GM23338 (cell line): ENCODE measurements around the gene SH3TC1. TPM values are rescaled to one million over a fixed set of nuclear protein-coding genes. Genes with fewer than 3 reads are reported as not detected.

Experiments used
- ATAC-seq: fragments of 200-7000 bp; cut with Tn5 transposase; 3 replicates; pipeline ENCODE4 v1.9.1; 2020
- DNase-seq: peaks from one replicate; pipeline ENCODE4 v3.0.0-alpha.2; 2015; ENCODE audit warnings: low spot score
- H2AFZ ChIP-seq: fragments of 200-600 bp; sonication (generic); 2 replicates; pipeline ENCODE4 v1.8.0; 2016; ENCODE audit warnings: antibody characterized with exemption, mild to moderate bottlenecking, moderate library complexity
- H3F3A ChIP-seq: fragments of 200-600 bp; sonication (generic); replicated peaks from 2 replicates; pipeline ENCODE4 v1.8.0; 2017; ENCODE audit warnings: antibody characterized with exemption, mixed run types, low read depth
- H3K27ac ChIP-seq: fragments of 200-600 bp; sonication (generic); 2 replicates; pipeline ENCODE4 v1.6.1; 2016; ENCODE audit warnings: low read depth
- H3K27me3 ChIP-seq: fragments of 200-600 bp; sonication (generic); 2 replicates; pipeline ENCODE4 v1.8.0; 2016; ENCODE audit warnings: mild to moderate bottlenecking, mixed run types, moderate library complexity; ENCODE audit not compliant: insufficient read depth
- H3K36me3 ChIP-seq: fragments of 200-600 bp; sonication (generic); 2 replicates; pipeline ENCODE4 v1.8.0; 2016; ENCODE audit warnings: mild to moderate bottlenecking; ENCODE audit not compliant: insufficient read depth
- H3K4me1 ChIP-seq: fragments of 200-600 bp; sonication (generic); 2 replicates; pipeline ENCODE4 v1.8.0; 2016; ENCODE audit warnings: mild to moderate bottlenecking, moderate library complexity; ENCODE audit not compliant: insufficient read depth
- H3K4me2 ChIP-seq: fragments of 200-600 bp; sonication (generic); 2 replicates; pipeline ENCODE4 v1.7.1; 2017; ENCODE audit warnings: mixed run types
- H3K4me3 ChIP-seq: fragments of 200-600 bp; sonication (generic); 2 replicates; pipeline ENCODE4 v1.6.1; 2016; ENCODE audit warnings: mixed run types
- H3K79me2 ChIP-seq: fragments of 200-600 bp; sonication (generic); replicated peaks from 2 replicates; pipeline ENCODE4 v1.8.0; 2017; ENCODE audit warnings: mild to moderate bottlenecking; ENCODE audit not compliant: insufficient read depth
- H3K9me2 ChIP-seq: fragments of 200-600 bp; sonication (generic); 2 replicates; pipeline ENCODE4 v1.8.0; 2017; ENCODE audit not compliant: insufficient read depth
- H4K20me1 ChIP-seq: fragments of 200-600 bp; sonication (generic); replicated peaks from 2 replicates; pipeline ENCODE4 v1.8.0; 2017; ENCODE audit warnings: mild to moderate bottlenecking; ENCODE audit not compliant: insufficient read depth
- H3K27ac Mint-ChIP-seq: 2 replicates; pipeline ENCODE4 v1.8.0; 2020; ENCODE audit warnings: inconsistent platforms, mild to moderate bottlenecking, moderate library complexity, mixed read lengths
- H3K27me3 Mint-ChIP-seq: 3 replicates; pipeline ENCODE4 v1.8.0; 2022; ENCODE audit warnings: low read depth, mild to moderate bottlenecking, moderate library complexity, mixed read lengths, inconsistent platforms; ENCODE audit not compliant: insufficient read depth, poor library complexity
- H3K36me3 Mint-ChIP-seq: 3 replicates; pipeline ENCODE4 v1.8.0; 2021; ENCODE audit warnings: low read depth, mild to moderate bottlenecking, inconsistent platforms, moderate library complexity, mixed read lengths
- H3K4me1 Mint-ChIP-seq: 3 replicates; pipeline ENCODE4 v1.8.0; 2020; ENCODE audit warnings: mild to moderate bottlenecking, inconsistent platforms, mixed read lengths
- H3K4me3 Mint-ChIP-seq: 3 replicates; pipeline ENCODE4 v1.8.0; 2021; ENCODE audit warnings: moderate library complexity, mild to moderate bottlenecking, inconsistent platforms, mixed read lengths
- H3K9me3 Mint-ChIP-seq: 3 replicates; pipeline ENCODE4 v1.8.0; 2020; ENCODE audit warnings: moderate library complexity, mild to moderate bottlenecking, inconsistent platforms, mixed read lengths
- CREB1 ChIP-seq: fragments of 250-450 bp; sonication (Bioruptor Pico); IDR thresholded peaks from 2 replicates; pipeline ENCODE4 v1.5.0; 2020; ENCODE audit warnings: low read depth, mild to moderate bottlenecking, moderate library complexity
- EZH2 ChIP-seq: fragments of 200-600 bp; sonication (generic); IDR thresholded peaks from one replicate; pipeline ENCODE4 v1.8.0; 2017; ENCODE audit warnings: antibody characterized with exemption, mild to moderate bottlenecking, low read depth; ENCODE audit not compliant: unreplicated experiment
- EZH2phosphoT487 ChIP-seq: fragments of 200-600 bp; sonication (generic); IDR thresholded peaks from one replicate; pipeline ENCODE4 v1.8.1; 2018; ENCODE audit warnings: antibody characterized with exemption; ENCODE audit not compliant: unreplicated experiment
- JUNB ChIP-seq: IDR thresholded peaks from one replicate; pipeline ENCODE4 v1.6.1; 2016; ENCODE audit warnings: antibody characterized with exemption; ENCODE audit not compliant: unreplicated experiment
- NANOG ChIP-seq: IDR thresholded peaks from 2 replicates; pipeline ENCODE4 v1.6.1; 2016; ENCODE audit warnings: antibody characterized with exemption, borderline replicate concordance
- POLR2AphosphoS5 ChIP-seq: IDR thresholded peaks from 2 replicates; pipeline ENCODE4 v1.6.1; 2016; ENCODE audit warnings: antibody characterized with exemption, low read depth
- STAT1 ChIP-seq: IDR thresholded peaks from one replicate; pipeline ENCODE4 v1.6.1; 2016; ENCODE audit warnings: antibody characterized with exemption; ENCODE audit not compliant: unreplicated experiment
- ZNF114 ChIP-seq: fragments of 250-450 bp; sonication (Bioruptor Pico); IDR thresholded peaks from 2 replicates; pipeline ENCODE4 v1.5.0; 2020; ENCODE audit warnings: mild to moderate bottlenecking, moderate library complexity
- ZNF331 ChIP-seq: fragments of 250-450 bp; sonication (Bioruptor Pico); IDR thresholded peaks from 2 replicates; pipeline ENCODE4 v1.5.0; 2020; ENCODE audit warnings: low read depth, mild to moderate bottlenecking, moderate library complexity
- polyA plus RNA-seq: library from polyadenylated mRNA; unstranded; fragments of >200 nt; fragmentation: Nextera tagmentation; extraction: Ambion mirVana; gene quantifications from 2 replicates; pipeline ENCODE4 v1.2.1, GENCODE V29; 2016
- total RNA-seq: library from RNA; depleted of rRNA; stranded (reverse); fragments of >200 nt; shearing (Covaris generic); gene quantifications from 2 replicates; pipeline ENCODE4 v1.2.3, GENCODE V29; 2014
- TF ChIP-seq, protein P1 (sequence below): IDR thresholded peaks from 2 replicates; pipeline ENCODE4 v1.6.1; 2016; ENCODE audit warnings: antibody characterized with exemption
- TF ChIP-seq, protein P2 (sequence below), 2 experiments: fragments of 200-600 bp in 1 of 2; sonication (generic) in 1 of 2; conservative IDR thresholded peaks; 2 replicates each; pipeline versions ENCODE4 v1.5.1 to v1.6.1; 2016 to 2017; ENCODE audit warnings: antibody characterized with exemption in 2 of 2, low read depth in 2 of 2, mild to moderate bottlenecking in 2 of 2, moderate library complexity in 1 of 2
- TF ChIP-seq, protein P3 (sequence below): fragments of 250-450 bp; sonication (Bioruptor Pico); IDR thresholded peaks from 2 replicates; pipeline ENCODE4 v1.5.0; 2020; ENCODE audit warnings: mild to moderate bottlenecking, moderate library complexity
- TF ChIP-seq, protein P4 (sequence below): IDR thresholded peaks from one replicate; pipeline ENCODE4 v1.6.1; 2018; ENCODE audit warnings: antibody characterized with exemption; ENCODE audit not compliant: unreplicated experiment

SH3TC1 gene
- total and polyA plus RNA-seq, 2 experiments from 2014 or later: 0.07 TPM; not detected in 1

DNA sequence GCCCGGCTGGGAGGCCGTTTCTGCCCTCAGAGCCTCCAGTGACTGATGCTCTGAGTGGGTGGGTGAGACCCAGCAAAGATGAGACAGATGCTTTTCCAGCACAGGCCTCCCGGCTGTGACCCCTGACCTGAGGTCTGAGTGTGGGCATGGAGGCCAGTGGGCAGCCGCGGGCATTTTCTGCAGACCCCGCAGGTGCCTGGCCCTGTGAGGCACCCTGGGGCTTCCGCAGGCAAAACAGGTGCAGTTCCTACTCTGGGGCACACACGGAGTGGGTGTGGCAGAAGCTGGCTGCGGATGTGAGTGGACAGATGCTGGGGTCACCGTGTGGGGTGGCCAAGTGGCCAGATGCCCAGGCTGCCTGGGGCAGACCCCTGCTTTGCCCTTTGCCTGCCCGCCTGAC, 85.3 kb downstream of the SH3TC1 start:
- Histone ChIP-seq H3K9me2 (no peaks in the 10 kb centered on the region), H3K4me3 (no peak overlapping the region), H4K20me1 (no peaks in the 10 kb centered on the region; the same call in 1 of the 2 replicates), H3K36me3 (no peaks in the 10 kb centered on the region), H3K27ac (no peak overlapping the region), H3F3A (no peaks in the 10 kb centered on the region), H2AFZ (no peak overlapping the region), H3K79me2 (no peaks in the 10 kb centered on the region), H3K27me3 (no peaks in the 10 kb centered on the region), H3K4me1 (no peaks in the 10 kb centered on the region), H3K4me2 (no peak overlapping the region)
- H3K36me3 Mint-ChIP-seq: no peaks in the 10 kb centered on the region
- H3K4me3 Mint-ChIP-seq: no peak overlapping the region
- TF ChIP-seq, protein P1, sequence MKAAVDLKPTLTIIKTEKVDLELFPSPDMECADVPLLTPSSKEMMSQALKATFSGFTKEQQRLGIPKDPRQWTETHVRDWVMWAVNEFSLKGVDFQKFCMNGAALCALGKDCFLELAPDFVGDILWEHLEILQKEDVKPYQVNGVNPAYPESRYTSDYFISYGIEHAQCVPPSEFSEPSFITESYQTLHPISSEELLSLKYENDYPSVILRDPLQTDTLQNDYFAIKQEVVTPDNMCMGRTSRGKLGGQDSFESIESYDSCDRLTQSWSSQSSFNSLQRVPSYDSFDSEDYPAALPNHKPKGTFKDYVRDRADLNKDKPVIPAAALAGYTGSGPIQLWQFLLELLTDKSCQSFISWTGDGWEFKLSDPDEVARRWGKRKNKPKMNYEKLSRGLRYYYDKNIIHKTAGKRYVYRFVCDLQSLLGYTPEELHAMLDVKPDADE: no peak
- TF ChIP-seq, protein P2, sequence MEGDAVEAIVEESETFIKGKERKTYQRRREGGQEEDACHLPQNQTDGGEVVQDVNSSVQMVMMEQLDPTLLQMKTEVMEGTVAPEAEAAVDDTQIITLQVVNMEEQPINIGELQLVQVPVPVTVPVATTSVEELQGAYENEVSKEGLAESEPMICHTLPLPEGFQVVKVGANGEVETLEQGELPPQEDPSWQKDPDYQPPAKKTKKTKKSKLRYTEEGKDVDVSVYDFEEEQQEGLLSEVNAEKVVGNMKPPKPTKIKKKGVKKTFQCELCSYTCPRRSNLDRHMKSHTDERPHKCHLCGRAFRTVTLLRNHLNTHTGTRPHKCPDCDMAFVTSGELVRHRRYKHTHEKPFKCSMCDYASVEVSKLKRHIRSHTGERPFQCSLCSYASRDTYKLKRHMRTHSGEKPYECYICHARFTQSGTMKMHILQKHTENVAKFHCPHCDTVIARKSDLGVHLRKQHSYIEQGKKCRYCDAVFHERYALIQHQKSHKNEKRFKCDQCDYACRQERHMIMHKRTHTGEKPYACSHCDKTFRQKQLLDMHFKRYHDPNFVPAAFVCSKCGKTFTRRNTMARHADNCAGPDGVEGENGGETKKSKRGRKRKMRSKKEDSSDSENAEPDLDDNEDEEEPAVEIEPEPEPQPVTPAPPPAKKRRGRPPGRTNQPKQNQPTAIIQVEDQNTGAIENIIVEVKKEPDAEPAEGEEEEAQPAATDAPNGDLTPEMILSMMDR (conservative IDR thresholded peaks at IDR 0.05; ENCODE audit: low read depth in 2 of 2): no peak
- TF ChIP-seq EZH2phosphoT487 (no peak), ZNF331 (no peak), EZH2 (no peak), ZNF114 (CRISPR knock-in tag) (no peak), POLR2AphosphoS5 (no peak), CREB1 (CRISPR knock-in tag) (no peak), NANOG (no peak), STAT1 (no peak), JUNB (no peak)
- TF ChIP-seq, protein P3, sequence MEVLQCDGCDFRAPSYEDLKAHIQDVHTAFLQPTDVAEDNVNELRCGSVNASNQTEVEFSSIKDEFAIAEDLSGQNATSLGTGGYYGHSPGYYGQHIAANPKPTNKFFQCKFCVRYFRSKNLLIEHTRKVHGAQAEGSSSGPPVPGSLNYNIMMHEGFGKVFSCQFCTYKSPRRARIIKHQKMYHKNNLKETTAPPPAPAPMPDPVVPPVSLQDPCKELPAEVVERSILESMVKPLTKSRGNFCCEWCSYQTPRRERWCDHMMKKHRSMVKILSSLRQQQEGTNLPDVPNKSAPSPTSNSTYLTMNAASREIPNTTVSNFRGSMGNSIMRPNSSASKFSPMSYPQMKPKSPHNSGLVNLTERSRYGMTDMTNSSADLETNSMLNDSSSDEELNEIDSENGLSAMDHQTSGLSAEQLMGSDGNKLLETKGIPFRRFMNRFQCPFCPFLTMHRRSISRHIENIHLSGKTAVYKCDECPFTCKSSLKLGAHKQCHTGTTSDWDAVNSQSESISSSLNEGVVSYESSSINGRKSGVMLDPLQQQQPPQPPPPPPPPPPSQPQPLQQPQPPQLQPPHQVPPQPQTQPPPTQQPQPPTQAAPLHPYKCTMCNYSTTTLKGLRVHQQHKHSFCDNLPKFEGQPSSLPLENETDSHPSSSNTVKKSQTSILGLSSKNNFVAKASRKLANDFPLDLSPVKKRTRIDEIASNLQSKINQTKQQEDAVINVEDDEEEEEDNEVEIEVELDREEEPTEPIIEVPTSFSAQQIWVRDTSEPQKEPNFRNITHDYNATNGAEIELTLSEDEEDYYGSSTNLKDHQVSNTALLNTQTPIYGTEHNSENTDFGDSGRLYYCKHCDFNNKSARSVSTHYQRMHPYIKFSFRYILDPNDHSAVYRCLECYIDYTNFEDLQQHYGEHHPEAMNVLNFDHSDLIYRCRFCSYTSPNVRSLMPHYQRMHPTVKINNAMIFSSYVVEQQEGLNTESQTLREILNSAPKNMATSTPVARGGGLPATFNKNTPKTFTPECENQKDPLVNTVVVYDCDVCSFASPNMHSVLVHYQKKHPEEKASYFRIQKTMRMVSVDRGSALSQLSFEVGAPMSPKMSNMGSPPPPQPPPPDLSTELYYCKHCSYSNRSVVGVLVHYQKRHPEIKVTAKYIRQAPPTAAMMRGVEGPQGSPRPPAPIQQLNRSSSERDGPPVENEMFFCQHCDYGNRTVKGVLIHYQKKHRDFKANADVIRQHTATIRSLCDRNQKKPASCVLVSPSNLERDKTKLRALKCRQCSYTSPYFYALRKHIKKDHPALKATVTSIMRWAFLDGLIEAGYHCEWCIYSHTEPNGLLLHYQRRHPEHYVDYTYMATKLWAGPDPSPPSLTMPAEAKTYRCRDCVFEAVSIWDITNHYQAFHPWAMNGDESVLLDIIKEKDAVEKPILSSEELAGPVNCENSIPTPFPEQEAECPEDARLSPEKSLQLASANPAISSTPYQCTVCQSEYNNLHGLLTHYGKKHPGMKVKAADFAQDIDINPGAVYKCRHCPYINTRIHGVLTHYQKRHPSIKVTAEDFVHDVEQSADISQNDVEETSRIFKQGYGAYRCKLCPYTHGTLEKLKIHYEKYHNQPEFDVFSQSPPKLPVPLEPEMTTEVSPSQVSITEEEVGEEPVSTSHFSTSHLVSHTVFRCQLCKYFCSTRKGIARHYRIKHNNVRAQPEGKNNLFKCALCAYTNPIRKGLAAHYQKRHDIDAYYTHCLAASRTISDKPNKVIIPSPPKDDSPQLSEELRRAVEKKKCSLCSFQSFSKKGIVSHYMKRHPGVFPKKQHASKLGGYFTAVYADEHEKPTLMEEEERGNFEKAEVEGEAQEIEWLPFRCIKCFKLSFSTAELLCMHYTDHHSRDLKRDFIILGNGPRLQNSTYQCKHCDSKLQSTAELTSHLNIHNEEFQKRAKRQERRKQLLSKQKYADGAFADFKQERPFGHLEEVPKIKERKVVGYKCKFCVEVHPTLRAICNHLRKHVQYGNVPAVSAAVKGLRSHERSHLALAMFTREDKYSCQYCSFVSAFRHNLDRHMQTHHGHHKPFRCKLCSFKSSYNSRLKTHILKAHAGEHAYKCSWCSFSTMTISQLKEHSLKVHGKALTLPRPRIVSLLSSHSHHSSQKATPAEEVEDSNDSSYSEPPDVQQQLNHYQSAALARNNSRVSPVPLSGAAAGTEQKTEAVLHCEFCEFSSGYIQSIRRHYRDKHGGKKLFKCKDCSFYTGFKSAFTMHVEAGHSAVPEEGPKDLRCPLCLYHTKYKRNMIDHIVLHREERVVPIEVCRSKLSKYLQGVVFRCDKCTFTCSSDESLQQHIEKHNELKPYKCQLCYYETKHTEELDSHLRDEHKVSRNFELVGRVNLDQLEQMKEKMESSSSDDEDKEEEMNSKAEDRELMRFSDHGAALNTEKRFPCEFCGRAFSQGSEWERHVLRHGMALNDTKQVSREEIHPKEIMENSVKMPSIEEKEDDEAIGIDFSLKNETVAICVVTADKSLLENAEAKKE (CRISPR knock-in tag): no peak
- TF ChIP-seq, protein P4, sequence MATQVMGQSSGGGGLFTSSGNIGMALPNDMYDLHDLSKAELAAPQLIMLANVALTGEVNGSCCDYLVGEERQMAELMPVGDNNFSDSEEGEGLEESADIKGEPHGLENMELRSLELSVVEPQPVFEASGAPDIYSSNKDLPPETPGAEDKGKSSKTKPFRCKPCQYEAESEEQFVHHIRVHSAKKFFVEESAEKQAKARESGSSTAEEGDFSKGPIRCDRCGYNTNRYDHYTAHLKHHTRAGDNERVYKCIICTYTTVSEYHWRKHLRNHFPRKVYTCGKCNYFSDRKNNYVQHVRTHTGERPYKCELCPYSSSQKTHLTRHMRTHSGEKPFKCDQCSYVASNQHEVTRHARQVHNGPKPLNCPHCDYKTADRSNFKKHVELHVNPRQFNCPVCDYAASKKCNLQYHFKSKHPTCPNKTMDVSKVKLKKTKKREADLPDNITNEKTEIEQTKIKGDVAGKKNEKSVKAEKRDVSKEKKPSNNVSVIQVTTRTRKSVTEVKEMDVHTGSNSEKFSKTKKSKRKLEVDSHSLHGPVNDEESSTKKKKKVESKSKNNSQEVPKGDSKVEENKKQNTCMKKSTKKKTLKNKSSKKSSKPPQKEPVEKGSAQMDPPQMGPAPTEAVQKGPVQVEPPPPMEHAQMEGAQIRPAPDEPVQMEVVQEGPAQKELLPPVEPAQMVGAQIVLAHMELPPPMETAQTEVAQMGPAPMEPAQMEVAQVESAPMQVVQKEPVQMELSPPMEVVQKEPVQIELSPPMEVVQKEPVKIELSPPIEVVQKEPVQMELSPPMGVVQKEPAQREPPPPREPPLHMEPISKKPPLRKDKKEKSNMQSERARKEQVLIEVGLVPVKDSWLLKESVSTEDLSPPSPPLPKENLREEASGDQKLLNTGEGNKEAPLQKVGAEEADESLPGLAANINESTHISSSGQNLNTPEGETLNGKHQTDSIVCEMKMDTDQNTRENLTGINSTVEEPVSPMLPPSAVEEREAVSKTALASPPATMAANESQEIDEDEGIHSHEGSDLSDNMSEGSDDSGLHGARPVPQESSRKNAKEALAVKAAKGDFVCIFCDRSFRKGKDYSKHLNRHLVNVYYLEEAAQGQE: no peak
- H3K27me3 Mint-ChIP-seq: peaks cover 8% of the 10 kb centered on the region
- H3K4me1 Mint-ChIP-seq: no peaks in the 10 kb centered on the region; the same call in 2 of the 3 replicates
- H3K27ac Mint-ChIP-seq: no peak overlapping the region
- H3K9me3 Mint-ChIP-seq: no peaks in the 10 kb centered on the region
- DNase-seq (no peak), ATAC-seq (no peak)
